GM12891 (cell line): ENCODE results near the gene SMARCC1.

Experiments used
- PAX5 ChIP-seq: IDR thresholded peaks from 2 replicates; pipeline ENCODE4 v1.6.1; 2011; ENCODE audit warnings: low read length, moderate library complexity, mild to moderate bottlenecking; ENCODE audit not compliant: insufficient read depth, severe bottlenecking
- POLR2A ChIP-seq: IDR thresholded peaks from 2 replicates; pipeline ENCODE4 v1.6.1; 2011; ENCODE audit warnings: low read depth, low read length, control low read depth
- POLR2AphosphoS5 ChIP-seq: IDR thresholded peaks from 2 replicates; pipeline ENCODE4 v1.6.1; 2011; ENCODE audit warnings: low read depth, low read length, control low read depth
- POU2F2 ChIP-seq: IDR thresholded peaks from 2 replicates; pipeline ENCODE4 v1.6.1; 2011; ENCODE audit warnings: low read depth, mild to moderate bottlenecking, control low read depth, low read length, moderate library complexity
- SPI1 ChIP-seq: IDR thresholded peaks from 2 replicates; pipeline ENCODE4 v1.6.1; 2011; ENCODE audit warnings: low read depth, low read length, control low read depth
- TAF1 ChIP-seq: IDR thresholded peaks from 2 replicates; pipeline ENCODE4 v1.6.1; 2011; ENCODE audit warnings: low read depth, low read length, control low read depth

GRCh38 chr3:47803480-47804025 lies 21.9 kb upstream of the SMARCC1 start:
- TF ChIP-seq POLR2A (no peak), POLR2AphosphoS5 (no peak), TAF1 (no peak), POU2F2 (no peak), PAX5 (no peak), SPI1 (no peak)
